Mesothelial cell of epicardium (in vitro differentiated cells): ENCODE data around the gene NAA38. TPM values are rescaled to one million over a fixed set of nuclear protein-coding genes. Genes with fewer than 3 reads are reported as not detected.
A peak's percentile ranks its signal among the peaks of the same experiment; 100 is the strongest.

Experiments used
- DNase-seq, 2 experiments: peaks; one replicate each; pipeline ENCODE4 v3.0.0; 2021; ENCODE audit warnings: low spot score in 2 of 2; ENCODE audit not compliant: unreplicated experiment in 2 of 2
- H3K27ac Mint-ChIP-seq: 2 replicates; pipeline ENCODE4 v1.8.0; 2021; ENCODE audit warnings: mixed read lengths
- H3K27me3 Mint-ChIP-seq: 2 replicates; pipeline ENCODE4 v1.8.0; 2021; ENCODE audit warnings: low read depth, mixed read lengths
- H3K36me3 Mint-ChIP-seq: 2 replicates; pipeline ENCODE4 v1.8.0; 2021; ENCODE audit warnings: mixed read lengths
- H3K4me1 Mint-ChIP-seq: 2 replicates; pipeline ENCODE4 v1.8.0; 2021; ENCODE audit warnings: mixed read lengths
- H3K4me3 Mint-ChIP-seq: 2 replicates; pipeline ENCODE4 v1.8.0; 2021; ENCODE audit warnings: mild to moderate bottlenecking, moderate library complexity, mixed read lengths
- H3K9me3 Mint-ChIP-seq: 2 replicates; pipeline ENCODE4 v1.8.0; 2021; ENCODE audit warnings: mixed read lengths
- total RNA-seq: library from RNA; stranded (reverse); gene quantifications from 3 replicates; pipeline ENCODE4 v1.2.1, GENCODE V29; 2021
- TF ChIP-seq, protein P1 (sequence below): fragments of 200-600 bp; sonication (generic); IDR thresholded peaks from one replicate; pipeline ENCODE4 v1.5.0; 2021; ENCODE audit warnings: antibody characterized with exemption; ENCODE audit not compliant: unreplicated experiment

The NAA38 gene
- total RNA-seq, 1 donor from 2014 or later = 67.2 TPM

DNA sequence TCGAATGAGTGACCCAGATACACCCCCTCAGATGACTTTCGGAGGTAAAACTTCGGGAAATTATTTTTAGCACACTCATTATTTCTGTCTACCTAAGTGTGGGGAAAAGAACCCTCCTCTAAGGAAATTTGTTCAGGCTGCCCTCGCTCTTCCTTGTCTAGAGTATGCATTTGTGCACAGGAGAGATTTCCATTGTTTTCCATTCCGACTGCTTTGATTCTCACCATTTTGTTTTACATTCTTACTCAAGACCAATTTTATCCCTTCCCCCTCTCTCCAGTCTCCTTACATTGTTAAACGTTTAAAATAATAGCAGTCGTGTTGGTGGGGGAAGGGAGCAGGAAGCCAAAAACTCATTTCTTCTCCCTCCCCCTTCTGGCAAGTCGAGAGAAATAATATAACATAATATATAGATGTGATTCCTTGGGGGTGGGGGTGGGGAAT lies 29.7 kb upstream of the NAA38 start:
- Mint-ChIP-seq H3K4me1 (peaks cover 6% of the 10 kb centered on the region), H3K4me3 (no peak overlapping the region), H3K36me3 (peaks cover 10% of the 10 kb centered on the region), H3K27ac (no peak overlapping the region), H3K9me3 (no peaks in the 10 kb centered on the region), H3K27me3 (no peaks in the 10 kb centered on the region)
- TF ChIP-seq, protein P1, sequence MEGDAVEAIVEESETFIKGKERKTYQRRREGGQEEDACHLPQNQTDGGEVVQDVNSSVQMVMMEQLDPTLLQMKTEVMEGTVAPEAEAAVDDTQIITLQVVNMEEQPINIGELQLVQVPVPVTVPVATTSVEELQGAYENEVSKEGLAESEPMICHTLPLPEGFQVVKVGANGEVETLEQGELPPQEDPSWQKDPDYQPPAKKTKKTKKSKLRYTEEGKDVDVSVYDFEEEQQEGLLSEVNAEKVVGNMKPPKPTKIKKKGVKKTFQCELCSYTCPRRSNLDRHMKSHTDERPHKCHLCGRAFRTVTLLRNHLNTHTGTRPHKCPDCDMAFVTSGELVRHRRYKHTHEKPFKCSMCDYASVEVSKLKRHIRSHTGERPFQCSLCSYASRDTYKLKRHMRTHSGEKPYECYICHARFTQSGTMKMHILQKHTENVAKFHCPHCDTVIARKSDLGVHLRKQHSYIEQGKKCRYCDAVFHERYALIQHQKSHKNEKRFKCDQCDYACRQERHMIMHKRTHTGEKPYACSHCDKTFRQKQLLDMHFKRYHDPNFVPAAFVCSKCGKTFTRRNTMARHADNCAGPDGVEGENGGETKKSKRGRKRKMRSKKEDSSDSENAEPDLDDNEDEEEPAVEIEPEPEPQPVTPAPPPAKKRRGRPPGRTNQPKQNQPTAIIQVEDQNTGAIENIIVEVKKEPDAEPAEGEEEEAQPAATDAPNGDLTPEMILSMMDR = no peak
- no peak for DNase-seq

DNA sequence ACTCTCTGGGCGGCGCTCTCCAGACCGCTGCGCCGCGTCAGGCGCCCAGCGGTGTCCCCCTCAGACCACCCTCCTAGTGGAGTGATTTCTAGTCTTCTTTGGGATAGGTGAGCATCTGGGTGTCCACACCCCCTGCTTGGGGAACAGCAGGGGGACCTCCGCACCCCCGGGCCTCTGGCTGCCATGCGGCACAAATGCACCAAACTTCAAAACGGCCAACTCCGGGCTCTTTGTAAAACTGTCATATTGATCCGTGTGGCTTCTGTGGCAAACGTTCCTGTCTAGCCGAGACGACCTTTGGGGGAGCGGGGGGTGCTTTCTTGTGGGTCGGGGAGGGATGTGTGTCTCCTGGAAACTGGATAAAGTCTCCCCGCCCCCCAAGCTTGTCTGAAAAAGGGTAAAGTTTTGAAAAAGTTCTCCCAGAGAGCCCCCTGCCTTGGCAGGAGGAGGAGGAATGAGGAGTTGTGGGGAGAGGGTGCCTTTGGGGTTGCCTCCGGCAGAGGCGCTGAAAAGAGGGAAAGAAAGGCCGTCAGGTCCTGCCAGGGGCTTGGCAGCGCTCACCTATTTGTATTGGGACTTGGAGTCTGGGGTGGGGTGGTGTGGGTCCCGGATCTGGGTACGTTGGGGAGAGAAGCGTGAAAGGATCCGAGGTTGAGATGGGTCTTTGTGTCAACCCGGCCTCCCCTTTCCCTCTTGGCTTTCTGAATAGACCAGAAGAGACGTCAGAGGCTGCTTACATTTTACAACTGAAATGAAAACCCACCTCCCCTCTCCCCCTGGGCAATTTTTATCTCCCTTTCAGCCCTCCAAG lies 29.1 kb upstream of the NAA38 start:
- Mint-ChIP-seq H3K4me1 (peaks cover 6% of the 10 kb centered on the region), H3K27me3 (no peaks in the 10 kb centered on the region), H3K27ac (no peak overlapping the region), H3K36me3 (peaks cover 7% of the 10 kb centered on the region), H3K4me3 (no peak overlapping the region), H3K9me3 (no peaks in the 10 kb centered on the region)
- DNase-seq = peak in 1 of 2 experiments; percentile 59
- TF ChIP-seq, protein P1 = no peak

DNA sequence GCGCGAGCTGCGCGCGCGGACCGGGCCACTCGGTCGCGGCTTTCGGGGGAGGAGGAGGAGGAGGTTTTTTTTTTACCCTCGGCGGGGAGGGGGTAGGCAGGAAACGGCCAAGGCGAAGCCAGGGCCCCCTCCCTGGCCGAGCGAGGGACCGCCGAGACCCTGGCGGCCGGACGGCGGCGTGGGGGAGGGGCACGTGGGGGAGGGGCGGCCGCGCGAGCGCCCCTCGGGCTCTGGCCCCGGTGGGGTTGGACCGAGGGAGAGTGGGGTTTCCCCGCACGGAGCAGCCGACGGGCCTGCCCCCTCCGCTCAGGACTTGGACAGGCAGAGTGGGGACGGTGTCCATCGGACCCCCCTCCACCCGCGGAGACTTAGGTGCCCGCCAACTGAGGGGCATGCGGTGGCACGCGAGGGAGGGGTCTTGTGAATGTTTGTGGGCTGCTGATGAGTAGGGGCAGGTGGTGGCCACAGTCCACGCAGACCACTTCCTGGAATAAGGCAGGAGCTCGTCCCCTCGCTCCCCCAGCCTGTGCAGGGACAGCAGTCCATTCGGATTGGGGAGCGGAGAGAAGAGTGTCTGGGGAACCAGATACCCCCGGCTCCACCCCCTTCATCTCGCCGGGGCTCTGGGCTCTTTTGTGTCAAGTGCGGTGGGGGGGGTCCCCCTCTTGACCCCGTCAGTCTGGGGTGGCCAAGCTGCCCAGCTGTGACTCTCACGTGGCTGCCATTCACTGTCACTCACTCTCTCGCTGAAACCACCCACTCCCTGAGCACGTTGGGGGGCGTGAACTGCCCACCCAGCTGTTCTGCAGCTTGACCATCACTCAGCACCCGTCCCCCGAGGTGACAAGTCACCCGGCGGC lies 28.2 kb upstream of the NAA38 start:
- DNase-seq = peak in 1 of 2 experiments; percentile 55
- Mint-ChIP-seq H3K27ac (no peak overlapping the region), H3K4me1 (peaks cover 6% of the 10 kb centered on the region), H3K27me3 (no peaks in the 10 kb centered on the region), H3K9me3 (no peaks in the 10 kb centered on the region), H3K4me3 (peak overlapping the region; percentile 58), H3K36me3 (peaks cover 4% of the 10 kb centered on the region)
- TF ChIP-seq, protein P1 = no peak

DNA sequence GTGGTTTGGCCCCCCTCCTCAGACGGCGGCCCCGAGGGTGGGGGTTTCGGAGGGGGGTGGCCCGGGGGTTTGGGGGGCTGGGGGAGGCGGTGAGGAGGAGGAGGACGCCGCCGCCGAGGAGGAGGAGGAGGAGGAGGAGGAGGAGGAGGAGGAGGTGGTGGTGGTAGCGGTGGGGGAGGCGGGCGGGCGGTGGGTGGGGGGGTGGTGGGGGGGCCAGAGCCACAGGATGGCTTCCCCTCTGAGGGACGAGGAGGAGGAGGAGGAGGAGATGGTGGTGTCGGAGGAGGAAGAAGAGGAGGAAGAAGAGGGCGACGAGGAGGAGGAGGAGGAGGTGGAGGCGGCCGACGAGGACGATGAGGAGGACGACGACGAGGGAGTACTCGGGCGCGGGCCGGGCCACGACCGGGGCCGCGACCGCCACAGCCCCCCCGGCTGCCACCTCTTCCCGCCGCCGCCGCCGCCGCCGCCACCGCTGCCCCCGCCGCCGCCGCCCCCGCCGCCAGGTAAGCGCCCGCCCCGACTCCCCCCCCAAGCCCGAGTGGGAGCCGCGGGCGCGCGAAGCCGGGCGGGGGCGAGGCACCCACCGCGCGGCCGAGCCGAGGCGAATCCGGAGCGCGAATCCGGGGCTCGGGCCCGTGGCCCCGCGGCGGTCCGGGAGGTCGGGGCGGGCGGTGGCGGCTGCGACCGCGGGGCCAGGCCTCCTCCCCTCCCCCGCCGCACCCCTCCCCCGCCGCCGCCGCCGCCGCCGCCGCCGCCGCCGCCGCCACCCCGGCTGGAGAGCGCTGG lies 27.4 kb upstream of the NAA38 start:
- TF ChIP-seq, protein P1 = no peak
- H3K9me3 Mint-ChIP-seq = no peaks in the 10 kb centered on the region
- DNase-seq = no peak
- peak overlapping the region; percentile 65 for H3K4me3 Mint-ChIP-seq
- peaks cover 6% of the 10 kb centered on the region for H3K4me1 Mint-ChIP-seq
- H3K27ac Mint-ChIP-seq = peak overlapping the region; percentile 74
- no peaks in the 10 kb centered on the region for H3K36me3 Mint-ChIP-seq
- H3K27me3 Mint-ChIP-seq = no peaks in the 10 kb centered on the region

DNA sequence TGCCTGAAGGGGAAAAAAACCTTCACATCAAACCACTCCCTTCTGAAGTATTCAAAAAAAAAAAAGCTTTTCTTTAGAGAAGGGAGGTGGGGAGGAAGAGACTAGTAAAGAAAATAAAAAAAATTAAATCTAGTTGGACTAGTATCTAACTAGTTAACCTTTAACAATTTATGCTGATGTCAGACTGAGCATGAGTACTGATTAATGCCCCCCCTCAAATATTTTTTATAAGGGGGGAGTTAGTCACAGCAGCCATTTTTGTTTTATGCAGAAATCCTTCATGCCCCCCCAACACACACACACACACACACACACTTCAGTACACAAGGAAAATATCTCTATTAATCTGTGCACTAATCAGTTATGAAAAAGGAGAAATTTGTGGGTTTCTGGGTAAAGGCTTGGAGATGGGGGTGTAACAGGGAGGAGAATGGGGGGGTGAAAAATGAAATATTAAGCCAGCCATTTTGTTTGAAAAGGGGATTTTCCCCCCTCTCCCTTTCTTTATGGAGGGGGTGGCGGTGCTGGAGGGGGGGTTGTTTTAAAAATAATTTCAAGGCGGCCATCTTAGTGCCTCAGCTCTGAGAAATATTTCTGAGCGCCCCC lies 26.5 kb upstream of the NAA38 start:
- no peak overlapping the region for H3K4me3 Mint-ChIP-seq
- no peaks in the 10 kb centered on the region for H3K36me3 Mint-ChIP-seq
- no peak for DNase-seq
- TF ChIP-seq, protein P1 = no peak
- no peaks in the 10 kb centered on the region for H3K9me3 Mint-ChIP-seq
- peaks cover 6% of the 10 kb centered on the region for H3K4me1 Mint-ChIP-seq
- H3K27me3 Mint-ChIP-seq = no peaks in the 10 kb centered on the region
- H3K27ac Mint-ChIP-seq = no peak overlapping the region
